ENCODE measurements around the gene FLCN. TPM values are rescaled to one million over a fixed set of nuclear protein-coding genes. Genes with fewer than 3 reads are reported as not detected.
"Not testable (repeated sequence)": the region's sequence is repeated elsewhere in the genome, so short reads cannot be mapped to it uniquely, and the experiment has no call there.

The FLCN gene, protein sequence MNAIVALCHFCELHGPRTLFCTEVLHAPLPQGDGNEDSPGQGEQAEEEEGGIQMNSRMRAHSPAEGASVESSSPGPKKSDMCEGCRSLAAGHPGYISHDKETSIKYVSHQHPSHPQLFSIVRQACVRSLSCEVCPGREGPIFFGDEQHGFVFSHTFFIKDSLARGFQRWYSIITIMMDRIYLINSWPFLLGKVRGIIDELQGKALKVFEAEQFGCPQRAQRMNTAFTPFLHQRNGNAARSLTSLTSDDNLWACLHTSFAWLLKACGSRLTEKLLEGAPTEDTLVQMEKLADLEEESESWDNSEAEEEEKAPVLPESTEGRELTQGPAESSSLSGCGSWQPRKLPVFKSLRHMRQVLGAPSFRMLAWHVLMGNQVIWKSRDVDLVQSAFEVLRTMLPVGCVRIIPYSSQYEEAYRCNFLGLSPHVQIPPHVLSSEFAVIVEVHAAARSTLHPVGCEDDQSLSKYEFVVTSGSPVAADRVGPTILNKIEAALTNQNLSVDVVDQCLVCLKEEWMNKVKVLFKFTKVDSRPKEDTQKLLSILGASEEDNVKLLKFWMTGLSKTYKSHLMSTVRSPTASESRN
- 10 to 100 TPM; 20.8 to 23.0 (median 22.5) TPM for polyA plus RNA-seq (ENCODE audit: insufficient read length in 3 of 3)

GRCh38 chr17:17237026-17237799, at the start of gene FLCN:
Gene FLCN, minus strand, starts transcription at chr17:17237168. Its CDS starts 9,031 bp downstream, at chr17:17228137.
- peak; percentile 79 to 96 (median 87) for DNase-seq (ENCODE audit: low read depth in 3 of 3, low spot score in 2 of 3)

DNA sequence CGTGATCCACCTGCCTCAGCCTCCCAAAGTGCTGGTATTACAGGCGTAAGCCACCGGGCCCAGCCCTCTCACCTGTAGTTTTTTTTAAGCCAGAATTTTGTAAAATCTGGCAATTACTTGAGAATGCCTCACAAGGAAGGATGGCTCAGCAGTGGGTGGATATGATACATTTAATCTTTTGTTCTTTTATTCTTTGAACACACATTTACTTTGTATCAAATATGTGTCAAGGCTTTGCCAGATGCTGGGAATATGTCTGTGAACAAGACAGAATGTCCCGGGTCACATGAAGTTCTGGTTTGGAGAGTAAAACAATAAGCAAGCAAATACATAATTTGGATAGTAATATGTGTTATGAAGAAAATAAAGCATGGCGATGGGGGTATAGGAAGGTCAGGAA, 49.0 kb upstream of the FLCN start:
- DNase-seq (ENCODE audit: low read depth in 3 of 3, low spot score in 2 of 3), result no peak

DNA sequence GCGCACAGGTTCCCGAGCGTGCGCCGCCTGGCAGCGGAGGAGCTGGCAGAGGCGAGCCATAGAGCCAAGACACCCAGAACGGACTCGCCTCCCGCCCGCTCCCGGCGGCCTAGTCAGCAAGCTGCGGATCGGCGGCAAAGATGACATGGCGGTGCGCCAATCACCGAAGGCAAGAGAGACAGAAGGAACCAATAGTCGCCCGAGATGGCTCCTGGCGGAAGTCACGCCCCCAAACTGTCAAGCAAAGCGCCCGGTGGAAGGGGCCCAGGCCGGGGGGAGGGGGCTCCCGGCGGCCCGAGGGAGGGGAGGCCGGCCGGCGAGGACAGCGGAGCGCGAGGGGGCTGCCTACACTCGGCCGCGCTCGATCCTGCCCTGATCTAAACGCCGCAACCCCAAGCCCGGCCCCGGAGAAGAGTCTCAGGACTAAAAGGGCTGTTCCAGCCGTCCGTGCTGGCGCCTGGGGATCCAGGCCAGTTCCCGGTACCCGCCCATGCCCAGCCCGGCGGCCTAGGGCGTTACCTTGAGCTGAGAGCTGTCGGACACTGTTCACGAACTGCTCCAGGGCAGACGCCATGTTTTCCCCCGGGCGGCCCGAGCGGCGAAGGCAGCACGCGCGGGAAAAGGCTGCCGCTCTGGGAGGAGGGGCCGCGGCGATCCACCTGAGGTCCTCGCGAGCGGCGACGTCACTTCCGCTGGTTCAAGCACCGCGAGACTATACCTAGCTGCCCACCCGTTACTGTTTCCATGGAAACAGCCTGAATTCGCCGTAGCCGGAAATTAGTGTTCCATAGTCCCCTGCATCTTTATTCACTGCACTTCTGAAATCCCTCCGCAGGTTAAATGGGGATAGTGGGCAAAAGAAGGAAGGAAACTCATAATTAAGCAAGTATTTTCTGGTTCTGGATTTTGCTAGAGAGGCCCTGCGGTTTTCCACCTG, 43.9 kb upstream of the FLCN start, which contains the start of gene COPS3:
TSS of gene COPS3 (minus strand) at position 634 of the 937 bp plus-strand sequence. CDS start at position 574, 60 bp downstream.
- DNase-seq (ENCODE audit: low read depth in 3 of 3, low spot score in 2 of 3), result peak; percentile 94 to 96 (median 94)

GRCh38 chr17:17279316-17279715, 42.3 kb upstream of the FLCN start:
- no peak for DNase-seq (ENCODE audit: low read depth in 3 of 3, low spot score in 2 of 3)

DNA sequence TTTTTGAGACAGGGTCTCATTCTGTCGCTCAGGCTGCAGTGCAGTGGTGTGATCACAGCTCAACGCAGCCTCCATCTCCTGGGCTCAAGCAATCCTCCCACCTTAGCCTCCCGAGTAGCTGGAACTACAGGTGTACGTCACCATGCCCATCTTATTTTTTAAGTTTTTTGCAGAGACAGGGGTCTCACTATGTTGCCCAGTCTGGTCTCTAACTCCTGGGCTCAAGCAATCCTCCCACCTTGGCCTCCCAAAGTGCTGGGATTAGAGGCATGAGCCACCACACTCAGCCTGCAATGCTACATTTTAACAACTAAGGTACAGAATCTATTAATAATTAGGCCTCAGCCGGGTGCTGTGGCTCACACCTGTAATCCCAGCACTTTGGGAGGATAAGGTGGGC, 40.5 kb upstream of the FLCN start:
- not testable (repeated sequence) for DNase-seq (ENCODE audit: low read depth in 3 of 3, low spot score in 2 of 3)

GRCh38 chr17:17275971-17276370, 39.0 kb upstream of the FLCN start:
- DNase-seq (ENCODE audit: low read depth in 3 of 3, low spot score in 2 of 3), result no peak

DNA sequence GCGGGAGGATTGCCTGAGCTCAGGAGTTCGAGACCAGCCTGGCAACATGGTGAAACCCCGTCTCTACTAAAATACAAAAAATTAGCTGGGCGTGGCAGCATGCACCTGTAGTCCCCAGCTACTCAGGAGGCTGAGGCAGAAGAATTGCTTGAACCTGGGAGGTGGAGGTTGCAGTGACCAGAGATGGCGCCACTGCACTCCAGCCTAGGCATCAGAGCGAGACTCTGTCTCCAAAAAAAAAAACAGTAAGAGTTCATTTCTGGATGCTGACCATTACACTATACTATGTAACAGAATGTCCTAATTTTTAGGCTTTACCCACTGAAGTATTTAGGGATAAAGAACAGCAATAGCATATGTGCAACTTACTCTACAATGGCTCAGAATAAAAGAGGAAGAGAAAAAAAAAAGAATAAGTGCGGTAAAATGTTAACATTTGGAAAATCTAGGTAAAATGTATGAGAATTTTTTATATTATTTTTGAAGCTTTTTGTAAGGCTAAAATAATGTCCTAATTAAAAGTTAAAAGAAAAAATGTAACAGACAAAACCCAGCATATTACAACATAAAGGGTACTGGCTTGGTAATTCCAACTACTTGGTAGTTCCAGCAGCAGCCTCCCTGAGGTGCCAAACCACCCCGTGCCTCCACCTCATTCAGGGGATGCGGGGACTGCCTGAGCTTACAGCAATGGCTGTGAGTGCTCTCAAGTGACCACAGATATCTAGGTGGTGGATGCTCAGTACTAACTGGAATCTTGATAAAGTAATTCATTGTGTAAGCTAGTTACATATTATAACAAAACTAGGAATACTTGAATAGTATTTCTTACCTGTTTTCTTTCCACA, 33.2 kb upstream of the FLCN start:
- DNase-seq (ENCODE audit: low read depth in 3 of 3, low spot score in 2 of 3), result no peak

- DNase-seq (ENCODE audit: low read depth in 3 of 3, low spot score in 2 of 3), result no peak
These were observed 27.5 kb upstream of the FLCN start for GRCh38 chr17:17264430-17264829.

DNA sequence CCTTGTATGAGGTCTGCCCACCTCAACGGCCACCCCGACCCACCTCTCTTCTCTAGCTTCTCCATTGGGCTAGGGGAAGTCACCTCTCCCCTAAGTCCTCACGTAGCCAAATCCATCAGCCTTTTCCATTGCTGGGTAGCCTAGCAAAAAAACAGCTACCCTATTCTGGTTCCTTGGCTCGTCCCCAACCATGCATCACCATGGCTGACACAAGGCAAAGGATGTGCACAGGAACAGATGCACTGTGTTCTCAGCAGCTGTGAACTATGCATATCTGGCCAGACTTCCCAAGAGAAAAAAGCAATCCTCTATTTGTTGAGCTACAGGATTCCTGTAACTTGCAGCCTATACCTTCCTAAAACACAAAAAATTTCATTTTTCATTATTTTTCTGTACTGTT, 22.0 kb upstream of the FLCN start:
- no peak for DNase-seq (ENCODE audit: low read depth in 3 of 3, low spot score in 2 of 3)

DNA sequence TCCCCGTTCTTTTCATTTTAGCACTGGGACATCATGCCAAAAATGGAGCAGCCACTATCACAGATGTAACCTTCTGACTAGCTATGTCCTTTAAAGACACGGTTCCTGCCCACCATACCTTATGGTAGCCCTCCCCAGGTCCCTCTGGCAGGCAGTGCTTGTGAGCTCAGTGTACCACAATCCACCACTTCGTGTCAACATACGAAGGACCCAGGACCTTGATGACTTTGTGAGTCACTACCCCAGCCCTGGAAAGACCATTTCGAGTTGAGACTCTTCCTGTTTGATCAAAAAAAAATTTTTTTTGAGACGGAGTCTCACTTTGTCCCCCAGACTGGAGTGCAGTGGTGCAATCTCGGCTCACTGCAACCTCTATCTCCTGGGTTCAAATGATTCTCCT, 21.0 kb upstream of the FLCN start:
- DNase-seq (ENCODE audit: low read depth in 3 of 3, low spot score in 2 of 3), result no peak

- DNase-seq (ENCODE audit: low read depth in 3 of 3, low spot score in 2 of 3), result no peak
These were observed 19.3 kb upstream of the FLCN start for GRCh38 chr17:17256316-17256715.

GRCh38 chr17:17255689-17256088, 18.7 kb upstream of the FLCN start:
- not testable (repeated sequence) for DNase-seq (ENCODE audit: low read depth in 3 of 3, low spot score in 2 of 3)

DNA sequence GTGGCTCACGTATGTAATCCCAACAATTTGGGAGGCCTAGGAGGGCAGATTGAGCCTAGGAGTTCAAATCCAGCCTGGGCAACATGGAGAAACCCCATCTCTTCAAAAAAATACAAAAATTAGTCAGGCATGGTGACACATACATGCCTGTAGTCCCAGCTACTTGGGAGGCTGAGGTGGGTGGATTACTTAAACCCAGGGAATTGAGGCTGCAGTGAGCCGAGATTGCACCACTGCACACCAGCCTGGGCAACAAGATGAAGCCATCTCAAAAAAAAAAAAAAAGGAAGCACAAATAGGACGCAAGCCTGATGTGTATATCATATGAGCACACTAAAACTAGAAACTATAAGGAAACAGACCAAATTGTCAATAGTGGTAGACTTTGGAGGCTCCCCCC, 17.1 kb upstream of the FLCN start:
- DNase-seq (ENCODE audit: low read depth in 3 of 3, low spot score in 2 of 3), result no peak

DNA sequence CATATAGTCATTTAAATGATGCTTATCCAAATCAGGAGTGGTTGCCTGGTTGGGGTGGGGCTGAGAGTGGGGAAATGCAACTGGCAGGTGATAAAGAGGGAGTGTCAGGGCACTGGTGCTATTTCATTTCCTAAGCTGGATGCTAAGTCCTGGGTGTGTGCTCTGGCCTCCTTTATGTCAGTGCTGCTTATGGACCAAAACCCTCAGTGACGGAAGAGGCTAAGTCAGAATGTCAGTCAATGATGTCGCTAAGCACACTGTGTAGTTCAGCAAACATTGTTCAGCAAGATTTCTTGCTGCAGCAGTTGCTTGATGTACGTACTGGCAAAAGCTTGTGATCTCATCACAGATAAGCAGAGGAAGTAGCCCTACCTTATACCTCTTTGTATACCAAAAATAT, 16.4 kb upstream of the FLCN start:
- no peak for DNase-seq (ENCODE audit: low read depth in 3 of 3, low spot score in 2 of 3)

DNA sequence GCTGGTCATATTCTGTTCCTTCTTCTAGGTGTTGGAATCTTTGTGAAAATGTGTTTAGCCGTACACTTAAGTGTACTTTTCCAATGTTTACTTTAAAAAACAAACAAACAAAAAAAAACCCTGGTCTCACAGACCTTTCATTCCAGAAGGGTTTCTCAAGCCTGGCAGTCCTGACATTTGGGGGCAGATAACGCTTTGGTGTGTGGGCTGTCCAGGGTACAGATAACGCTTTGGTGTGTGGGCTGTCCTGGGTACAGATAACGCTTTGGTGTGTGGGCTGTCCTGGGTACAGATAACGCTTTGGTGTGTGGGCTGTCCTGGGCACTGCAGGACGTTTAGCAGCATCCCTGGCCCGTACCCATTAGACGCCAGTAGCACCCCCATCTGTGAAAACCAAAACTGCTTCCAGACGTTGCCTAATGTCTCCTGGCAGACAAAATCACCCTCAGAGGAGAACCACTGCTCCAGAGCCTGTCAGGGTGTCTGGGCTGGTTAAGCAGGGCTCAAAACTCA, 15.2 kb upstream of the FLCN start:
- no peak for DNase-seq (ENCODE audit: low read depth in 3 of 3, low spot score in 2 of 3)

DNA sequence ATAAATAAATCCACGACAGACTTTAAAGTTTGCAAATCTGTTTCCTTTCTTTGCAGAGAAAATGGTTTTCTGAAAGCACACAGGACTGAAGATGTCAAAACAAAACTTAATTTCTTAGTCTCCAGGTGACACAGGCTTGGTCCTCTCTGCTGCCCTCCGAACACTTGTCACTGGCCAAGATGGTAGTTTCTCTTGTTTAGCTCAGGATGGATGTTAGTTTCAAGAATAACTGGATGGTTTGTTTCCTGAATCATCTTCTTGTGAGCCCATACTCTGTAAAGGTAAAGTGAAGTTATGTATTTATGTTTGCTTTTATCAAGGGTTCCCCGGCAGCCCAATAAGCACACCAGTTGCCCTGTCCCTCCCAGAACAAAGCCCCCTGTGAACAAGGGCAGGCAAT, 9.9 kb upstream of the FLCN start:
- no peak for DNase-seq (ENCODE audit: low read depth in 3 of 3, low spot score in 2 of 3)

- DNase-seq (ENCODE audit: low read depth in 3 of 3, low spot score in 2 of 3), result no peak
These were observed 6.2 kb upstream of the FLCN start for GRCh38 chr17:17243163-17243562.

- no peak for DNase-seq (ENCODE audit: low read depth in 3 of 3, low spot score in 2 of 3)
These were observed 5.3 kb upstream of the FLCN start for GRCh38 chr17:17242246-17242645.

- no peak for DNase-seq (ENCODE audit: low read depth in 3 of 3, low spot score in 2 of 3)
These were observed 4.7 kb upstream of the FLCN start for GRCh38 chr17:17241656-17242055.

Data from right renal cortex interstitium (tissue), 3 donors.